ENCODE measurements around the gene SELENOW.
A peak's percentile ranks its signal among the peaks of the same experiment; 100 is the strongest.

The SELENOW gene

DNA sequence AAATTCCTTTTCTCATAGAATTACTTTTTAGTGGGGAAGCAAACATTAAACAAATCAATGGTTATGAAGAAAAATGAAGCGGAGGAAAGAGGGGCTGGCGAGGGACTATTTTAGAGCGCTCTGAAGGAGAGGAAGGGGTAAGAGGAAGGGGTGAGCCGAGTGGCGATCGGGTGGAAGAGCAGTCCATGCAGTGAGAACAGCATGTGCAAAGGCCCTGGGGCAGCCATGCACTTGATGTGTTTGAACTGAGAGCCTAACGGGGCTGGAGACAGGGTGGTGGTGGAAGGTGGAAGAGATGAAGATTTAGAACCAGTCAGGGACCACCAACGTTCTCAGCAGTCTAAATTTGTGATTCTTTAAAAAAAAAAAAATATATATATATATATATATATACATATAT, 47.6 kb upstream of the SELENOW start:
- Histone ChIP-seq H3K9me3 (ENCODE audit: severe bottlenecking) (no peaks in the 10 kb centered on the region), H3K4me3 (ENCODE audit: severe bottlenecking) (no peak overlapping the region), H3K27me3 (ENCODE audit: insufficient read depth, poor library complexity, severe bottlenecking) (no peaks in the 10 kb centered on the region), H3K4me1 (ENCODE audit: insufficient read depth, poor library complexity, severe bottlenecking) (peaks cover 29% of the 10 kb centered on the region), H3K36me3 (ENCODE audit: low read depth) (peaks cover 93% of the 10 kb centered on the region), H3K27ac (ENCODE audit: poor library complexity, severe bottlenecking) (peak overlapping the region; percentile 97)
- ATAC-seq (ENCODE audit: low read depth) (no peak), DNase-seq (ENCODE audit: low spot score) (no peak)
- TF ChIP-seq, protein P1, sequence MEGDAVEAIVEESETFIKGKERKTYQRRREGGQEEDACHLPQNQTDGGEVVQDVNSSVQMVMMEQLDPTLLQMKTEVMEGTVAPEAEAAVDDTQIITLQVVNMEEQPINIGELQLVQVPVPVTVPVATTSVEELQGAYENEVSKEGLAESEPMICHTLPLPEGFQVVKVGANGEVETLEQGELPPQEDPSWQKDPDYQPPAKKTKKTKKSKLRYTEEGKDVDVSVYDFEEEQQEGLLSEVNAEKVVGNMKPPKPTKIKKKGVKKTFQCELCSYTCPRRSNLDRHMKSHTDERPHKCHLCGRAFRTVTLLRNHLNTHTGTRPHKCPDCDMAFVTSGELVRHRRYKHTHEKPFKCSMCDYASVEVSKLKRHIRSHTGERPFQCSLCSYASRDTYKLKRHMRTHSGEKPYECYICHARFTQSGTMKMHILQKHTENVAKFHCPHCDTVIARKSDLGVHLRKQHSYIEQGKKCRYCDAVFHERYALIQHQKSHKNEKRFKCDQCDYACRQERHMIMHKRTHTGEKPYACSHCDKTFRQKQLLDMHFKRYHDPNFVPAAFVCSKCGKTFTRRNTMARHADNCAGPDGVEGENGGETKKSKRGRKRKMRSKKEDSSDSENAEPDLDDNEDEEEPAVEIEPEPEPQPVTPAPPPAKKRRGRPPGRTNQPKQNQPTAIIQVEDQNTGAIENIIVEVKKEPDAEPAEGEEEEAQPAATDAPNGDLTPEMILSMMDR (IDR thresholded peaks at IDR 0.05; ENCODE audit: poor library complexity, severe bottlenecking), result no peak

DNA sequence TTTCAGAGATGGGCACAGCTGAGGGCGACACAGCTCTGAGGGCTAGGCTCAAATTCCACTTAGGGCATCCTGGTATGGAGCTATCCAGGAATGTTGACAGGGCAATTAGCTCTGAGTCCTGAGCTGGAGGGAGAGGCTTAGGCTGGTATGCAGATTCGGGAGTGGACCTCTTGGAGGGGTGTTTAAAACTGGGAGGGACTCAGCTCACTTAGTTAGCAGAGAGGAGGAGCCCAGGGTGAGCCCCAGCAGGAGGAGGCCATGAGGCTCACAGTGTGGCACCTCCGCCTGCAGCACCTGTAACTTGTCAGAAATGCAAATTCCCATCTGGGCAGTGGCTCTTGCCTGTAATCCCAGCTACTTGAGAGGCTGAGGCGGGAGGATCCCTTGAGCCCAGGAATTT, 43.4 kb upstream of the SELENOW start:
- DNase-seq (ENCODE audit: low spot score) (no peak), ATAC-seq (ENCODE audit: low read depth) (no peak)
- Histone ChIP-seq H3K36me3 (ENCODE audit: low read depth) (peaks cover 93% of the 10 kb centered on the region), H3K4me3 (ENCODE audit: severe bottlenecking) (no peak overlapping the region), H3K27me3 (ENCODE audit: insufficient read depth, poor library complexity, severe bottlenecking) (no peaks in the 10 kb centered on the region), H3K4me1 (ENCODE audit: insufficient read depth, poor library complexity, severe bottlenecking) (peaks cover 1% of the 10 kb centered on the region), H3K9me3 (ENCODE audit: severe bottlenecking) (no peaks in the 10 kb centered on the region), H3K27ac (ENCODE audit: poor library complexity, severe bottlenecking) (no peak overlapping the region)
- TF ChIP-seq, protein P1 (IDR thresholded peaks at IDR 0.05; ENCODE audit: poor library complexity, severe bottlenecking), result no peak

DNA sequence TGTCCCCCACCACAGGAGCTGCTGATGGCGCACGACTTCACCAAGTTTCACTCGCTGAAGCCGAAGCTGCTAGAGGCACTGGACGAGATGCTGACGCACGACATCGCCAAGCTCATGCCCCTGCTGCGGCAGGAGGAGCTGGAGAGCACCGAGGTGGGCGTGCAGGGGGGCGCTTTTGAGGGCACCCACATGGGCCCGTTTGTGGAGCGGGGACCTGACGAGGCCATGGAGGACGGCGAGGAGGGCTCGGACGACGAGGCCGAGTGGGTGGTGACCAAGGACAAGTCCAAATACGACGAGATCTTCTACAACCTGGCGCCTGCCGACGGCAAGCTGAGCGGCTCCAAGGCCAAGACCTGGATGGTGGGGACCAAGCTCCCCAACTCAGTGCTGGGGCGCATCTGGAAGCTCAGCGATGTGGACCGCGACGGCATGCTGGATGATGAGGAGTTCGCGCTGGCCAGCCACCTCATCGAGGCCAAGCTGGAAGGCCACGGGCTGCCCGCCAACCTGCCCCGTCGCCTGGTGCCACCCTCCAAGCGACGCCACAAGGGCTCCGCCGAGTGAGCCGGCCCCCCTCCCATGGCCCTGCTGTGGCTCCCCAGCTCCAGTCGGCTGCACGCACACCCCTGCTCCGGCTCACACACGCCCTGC, 37.5 kb upstream of the SELENOW start:
- H3K27ac ChIP-seq (ENCODE audit: poor library complexity, severe bottlenecking), result no peak overlapping the region
- peaks cover 19% of the 10 kb centered on the region for H3K4me1 ChIP-seq (ENCODE audit: insufficient read depth, poor library complexity, severe bottlenecking)
- no peak for DNase-seq (ENCODE audit: low spot score)

DNA sequence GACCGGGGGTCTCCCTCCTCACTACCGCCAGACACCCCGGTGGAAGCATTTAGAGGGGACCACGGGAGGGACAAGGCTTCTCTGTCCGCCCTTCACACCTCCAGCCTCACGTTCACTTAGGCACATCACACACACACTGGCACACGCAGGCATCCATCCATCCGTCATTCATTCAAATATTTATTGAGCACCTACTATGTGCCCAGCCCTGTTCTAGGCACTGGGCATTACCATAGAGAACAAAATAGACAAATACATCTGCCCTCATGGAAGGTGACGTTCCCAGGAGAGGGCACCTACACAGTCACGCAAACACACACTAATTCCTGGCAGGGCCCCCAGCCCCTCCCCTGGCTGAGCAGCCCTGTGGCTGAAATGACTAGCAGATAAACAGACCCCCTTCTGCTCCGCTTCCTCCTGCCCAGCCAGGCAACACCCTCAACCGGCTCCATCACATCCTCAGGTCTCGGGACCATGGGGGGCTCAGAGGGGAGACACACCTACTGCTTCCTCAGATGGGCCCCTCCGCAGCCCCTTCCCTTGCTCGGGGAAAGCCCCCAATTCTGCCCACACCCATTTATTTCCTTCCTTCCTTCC, 36.9 kb upstream of the SELENOW start:
- Histone ChIP-seq H3K9me3 (ENCODE audit: severe bottlenecking) (no peaks in the 10 kb centered on the region), H3K4me3 (ENCODE audit: severe bottlenecking) (no peak overlapping the region), H3K27ac (ENCODE audit: poor library complexity, severe bottlenecking) (peak overlapping the region; percentile 86), H3K27me3 (ENCODE audit: insufficient read depth, poor library complexity, severe bottlenecking) (no peaks in the 10 kb centered on the region), H3K36me3 (ENCODE audit: low read depth) (peaks cover 58% of the 10 kb centered on the region), H3K4me1 (ENCODE audit: insufficient read depth, poor library complexity, severe bottlenecking) (peaks cover 26% of the 10 kb centered on the region)
- TF ChIP-seq, protein P1 (IDR thresholded peaks at IDR 0.05; ENCODE audit: poor library complexity, severe bottlenecking), result no peak
- ATAC-seq (ENCODE audit: low read depth), result no peak
- DNase-seq (ENCODE audit: low spot score), result no peak

More for the DNA sequence above, 37.5 kb upstream of the SELENOW start:
- TF ChIP-seq, protein P1 (IDR thresholded peaks at IDR 0.05; ENCODE audit: poor library complexity, severe bottlenecking), result no peak
- Histone ChIP-seq H3K36me3 (ENCODE audit: low read depth) (peaks cover 59% of the 10 kb centered on the region), H3K4me3 (ENCODE audit: severe bottlenecking) (no peak overlapping the region), H3K9me3 (ENCODE audit: severe bottlenecking) (no peaks in the 10 kb centered on the region), H3K27me3 (ENCODE audit: insufficient read depth, poor library complexity, severe bottlenecking) (no peaks in the 10 kb centered on the region)
- no peak for ATAC-seq (ENCODE audit: low read depth)

DNA sequence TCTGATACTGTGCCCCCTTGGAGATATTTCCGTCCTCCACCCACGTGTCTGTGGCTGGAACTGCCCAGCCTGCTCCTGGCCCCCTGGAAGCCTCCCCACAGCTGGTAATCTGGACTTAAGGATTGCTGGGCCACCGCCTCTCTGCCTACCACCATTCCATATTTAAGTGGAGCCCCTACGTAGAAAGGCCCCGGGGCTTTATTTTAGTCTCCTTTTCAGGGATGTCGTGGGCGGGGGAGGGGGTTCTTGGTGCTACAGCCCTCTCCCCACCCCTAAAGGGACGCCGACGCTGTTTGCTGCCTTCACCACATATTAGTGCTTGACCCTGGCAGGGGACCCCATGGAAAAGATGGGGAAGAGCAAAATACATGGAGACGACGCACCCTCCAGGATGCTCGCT, 35.9 kb upstream of the SELENOW start:
- H3K4me3 ChIP-seq (ENCODE audit: severe bottlenecking), result no peak overlapping the region
- peak overlapping the region; percentile 86 for H3K27ac ChIP-seq (ENCODE audit: poor library complexity, severe bottlenecking)
- peaks cover 57% of the 10 kb centered on the region for H3K36me3 ChIP-seq (ENCODE audit: low read depth)
- ATAC-seq (ENCODE audit: low read depth) (no peak), DNase-seq (ENCODE audit: low spot score) (no peak)
- H3K9me3 ChIP-seq (ENCODE audit: severe bottlenecking), result no peaks in the 10 kb centered on the region
- TF ChIP-seq, protein P1 (IDR thresholded peaks at IDR 0.05; ENCODE audit: poor library complexity, severe bottlenecking), result no peak
- peaks cover 26% of the 10 kb centered on the region for H3K4me1 ChIP-seq (ENCODE audit: insufficient read depth, poor library complexity, severe bottlenecking)
- no peaks in the 10 kb centered on the region for H3K27me3 ChIP-seq (ENCODE audit: insufficient read depth, poor library complexity, severe bottlenecking)

All from RWPE2 (cell line).